OCI-M2 (cell line): ENCODE data around the gene RNF208.
"Not testable (repeated sequence)": the region's sequence is repeated elsewhere in the genome, so short reads cannot be mapped to it uniquely, and the experiment has no call there.

Source experiments
- DNase-seq: peaks from one replicate; lab custom pipeline; 2025; ENCODE audit not compliant: unreplicated experiment; lab: John Stamatoyannopoulos, UW

Gene RNF208

GRCh38 chr9:137240318-137240840, 18.3 kb upstream of the RNF208 start:
- no peak for DNase-seq

GRCh38 chr9:137239541-137240200, 17.6 kb upstream of the RNF208 start:
- DNase-seq: not testable (repeated sequence)

GRCh38 chr9:137237759-137238726, 16.0 kb upstream of the RNF208 start:
- DNase-seq: no peak

GRCh38 chr9:137236936-137237421, 14.9 kb upstream of the RNF208 start:
- DNase-seq: no peak

- DNase-seq: peak; percentile 31
These were observed 14.3 kb upstream of the RNF208 start for GRCh38 chr9:137236238-137236935.

- DNase-seq: no peak
These were observed 13.6 kb upstream of the RNF208 start for GRCh38 chr9:137235424-137236237.

- no peak for DNase-seq
These were observed 12.9 kb upstream of the RNF208 start for GRCh38 chr9:137234758-137235423.

- DNase-seq: no peak
These were observed 12.1 kb upstream of the RNF208 start for GRCh38 chr9:137234055-137234697.

- no peak for DNase-seq
These were observed 11.3 kb upstream of the RNF208 start for GRCh38 chr9:137233143-137233980.

GRCh38 chr9:137232510-137232909, 10.5 kb upstream of the RNF208 start:
- DNase-seq: no peak

GRCh38 chr9:137232101-137232500, 10.1 kb upstream of the RNF208 start:
- DNase-seq: no peak

- DNase-seq: no peak
These were observed 9.5 kb upstream of the RNF208 start for GRCh38 chr9:137231372-137232039.

- no peak for DNase-seq
These were observed 8.8 kb upstream of the RNF208 start, which contains the start of gene SLC34A3 for GRCh38 chr9:137230705-137231371. Gene SLC34A3, plus strand, starts transcription at chr9:137230901. Its CDS starts 802 bp downstream, at chr9:137231703.

- no peak for DNase-seq
These were observed 8.1 kb upstream of the RNF208 start for GRCh38 chr9:137229903-137230704.

- DNase-seq: no peak
These were observed 7.2 kb upstream of the RNF208 start for GRCh38 chr9:137228968-137229896.
